ENCODE measurements around the gene UST.
A peak's percentile ranks its signal among the peaks of the same experiment; 100 is the strongest.

UST gene

DNA sequence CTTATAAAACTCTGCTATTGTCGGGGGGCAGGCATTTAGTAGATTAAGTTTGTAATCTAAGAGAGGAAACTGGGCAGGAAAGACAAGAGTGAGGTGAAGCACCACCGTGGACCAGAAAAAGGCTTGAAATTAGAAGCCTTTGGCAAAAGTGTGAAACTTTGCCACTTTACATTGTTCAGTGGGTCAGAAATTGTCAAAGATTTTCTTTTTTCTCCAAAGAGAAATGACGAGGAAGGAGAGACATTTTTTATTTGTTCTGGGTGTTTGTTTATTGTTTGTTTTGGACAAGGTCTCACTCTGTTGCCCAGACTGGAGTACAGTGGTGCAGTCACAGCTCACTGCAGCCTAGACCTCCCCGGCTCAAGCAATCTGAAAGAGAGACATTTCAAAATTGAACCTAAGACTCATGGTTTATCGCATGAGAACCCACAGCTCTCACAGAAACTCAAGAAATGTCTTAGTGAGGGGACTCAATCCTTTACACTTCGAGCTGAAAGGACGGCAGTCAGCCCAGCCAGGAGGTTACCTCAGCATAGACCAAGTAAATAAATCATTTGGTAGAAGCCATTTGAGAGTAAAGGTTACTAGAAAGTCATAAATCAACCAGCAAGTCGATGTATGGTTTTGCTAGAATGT lies 307.8 kb downstream of the UST start:
- Histone ChIP-seq H3K4me1 (ENCODE audit: control insufficient read depth, insufficient read depth, low read length) (no peaks in the 10 kb centered on the region), H3K4me3 (ENCODE audit: low read length) (no peak overlapping the region), H3K9ac (ENCODE audit: low read length) (no peak overlapping the region), H3K9me3 (ENCODE audit: control insufficient read depth, low read length) (no peaks in the 10 kb centered on the region), H3K36me3 (ENCODE audit: control insufficient read depth, insufficient read depth, low read length, severe bottlenecking) (no peaks in the 10 kb centered on the region), H3K27me3 (replicated peaks; ENCODE audit: control insufficient read depth, insufficient read depth, low read length) (no peaks in the 10 kb centered on the region)
- DNase-seq (ENCODE audit: low read depth): no peak

- no peak for DNase-seq (ENCODE audit: low read depth)
- Histone ChIP-seq H3K27me3 (replicated peaks; ENCODE audit: control insufficient read depth, insufficient read depth, low read length) (no peaks in the 10 kb centered on the region), H3K36me3 (ENCODE audit: control insufficient read depth, insufficient read depth, low read length, severe bottlenecking) (no peaks in the 10 kb centered on the region), H3K4me1 (ENCODE audit: control insufficient read depth, insufficient read depth, low read length) (no peaks in the 10 kb centered on the region), H3K9ac (ENCODE audit: low read length) (no peak overlapping the region), H3K9me3 (ENCODE audit: control insufficient read depth, low read length) (no peaks in the 10 kb centered on the region), H3K4me3 (ENCODE audit: low read length) (no peak overlapping the region)
Observed at GRCh38 chr6:149055195-149055899, 308.5 kb downstream of the UST start.

DNA sequence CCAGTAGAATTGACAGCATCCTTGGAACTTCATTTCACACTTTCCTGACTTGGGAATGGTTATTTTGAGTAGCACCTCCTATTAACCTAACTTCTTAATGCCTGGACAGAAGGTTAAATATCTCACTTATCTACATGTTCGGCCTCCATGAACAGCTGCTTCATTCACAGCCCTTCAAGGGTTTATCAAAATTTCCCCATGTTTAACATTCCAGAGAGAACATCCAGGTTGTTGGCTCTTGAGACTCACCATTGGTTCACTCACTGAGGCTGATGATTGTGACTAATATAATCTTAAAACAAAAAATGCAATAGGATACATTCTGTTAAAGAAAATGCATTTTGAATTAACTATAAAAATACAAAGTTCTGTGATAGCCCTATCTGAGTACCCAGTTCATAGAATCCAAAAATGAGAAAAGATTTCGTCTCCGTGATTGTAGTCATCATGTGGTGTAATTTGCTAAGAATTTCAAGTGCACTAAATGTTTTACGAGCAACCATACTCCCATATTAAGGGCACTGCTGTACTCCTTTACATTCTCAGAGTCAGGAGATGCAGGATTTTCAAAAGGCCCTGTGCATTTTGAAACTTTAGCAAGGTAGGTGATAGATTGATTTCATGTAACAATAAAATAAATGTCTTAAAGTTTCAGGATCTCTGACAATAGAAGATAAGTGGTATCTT lies 310.1 kb downstream of the UST start:
- no peak for DNase-seq (ENCODE audit: low read depth)

DNA sequence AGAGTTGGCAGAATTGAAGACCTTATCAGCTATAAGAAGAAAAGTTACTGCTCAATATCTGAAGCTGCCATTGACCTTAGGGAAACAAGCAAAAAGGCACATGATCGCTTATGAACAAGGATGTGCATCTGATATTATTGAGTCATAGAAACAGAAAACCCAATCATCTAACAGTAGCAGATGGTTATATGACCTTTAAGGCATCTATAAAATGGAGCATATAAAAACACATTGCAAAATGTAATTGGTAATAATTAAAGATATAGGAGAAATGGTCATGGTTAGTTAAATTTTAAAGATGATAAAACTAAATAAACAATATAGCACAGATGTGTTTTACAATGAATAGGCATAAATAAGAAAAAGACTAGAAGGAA lies 310.6 kb downstream of the UST start:
- DNase-seq (ENCODE audit: low read depth): no peak
- no peak overlapping the region for H3K9ac ChIP-seq (ENCODE audit: low read length)
- H3K36me3 ChIP-seq (ENCODE audit: control insufficient read depth, insufficient read depth, low read length, severe bottlenecking): no peaks in the 10 kb centered on the region

More for the DNA sequence above, 310.1 kb downstream of the UST start:
- no peaks in the 10 kb centered on the region for H3K36me3 ChIP-seq (ENCODE audit: control insufficient read depth, insufficient read depth, low read length, severe bottlenecking)
- no peaks in the 10 kb centered on the region for H3K9me3 ChIP-seq (ENCODE audit: control insufficient read depth, low read length)
- no peaks in the 10 kb centered on the region for H3K27me3 ChIP-seq (replicated peaks; ENCODE audit: control insufficient read depth, insufficient read depth, low read length)
- H3K9ac ChIP-seq (ENCODE audit: low read length): no peak overlapping the region
- H3K4me3 ChIP-seq (ENCODE audit: low read length): no peak overlapping the region
- peaks cover 6% of the 10 kb centered on the region for H3K4me1 ChIP-seq (ENCODE audit: control insufficient read depth, insufficient read depth, low read length)

GRCh38 chr6:149059557-149059956 lies 312.7 kb downstream of the UST start:
- no peak for DNase-seq (ENCODE audit: low read depth)
- no peaks in the 10 kb centered on the region for H3K36me3 ChIP-seq (ENCODE audit: control insufficient read depth, insufficient read depth, low read length, severe bottlenecking)

More for the DNA sequence above, 310.6 kb downstream of the UST start:
- Histone ChIP-seq H3K4me3 (ENCODE audit: low read length) (no peak overlapping the region), H3K4me1 (ENCODE audit: control insufficient read depth, insufficient read depth, low read length) (peaks cover 6% of the 10 kb centered on the region), H3K9me3 (ENCODE audit: control insufficient read depth, low read length) (no peaks in the 10 kb centered on the region), H3K27me3 (replicated peaks; ENCODE audit: control insufficient read depth, insufficient read depth, low read length) (no peaks in the 10 kb centered on the region)

DNA sequence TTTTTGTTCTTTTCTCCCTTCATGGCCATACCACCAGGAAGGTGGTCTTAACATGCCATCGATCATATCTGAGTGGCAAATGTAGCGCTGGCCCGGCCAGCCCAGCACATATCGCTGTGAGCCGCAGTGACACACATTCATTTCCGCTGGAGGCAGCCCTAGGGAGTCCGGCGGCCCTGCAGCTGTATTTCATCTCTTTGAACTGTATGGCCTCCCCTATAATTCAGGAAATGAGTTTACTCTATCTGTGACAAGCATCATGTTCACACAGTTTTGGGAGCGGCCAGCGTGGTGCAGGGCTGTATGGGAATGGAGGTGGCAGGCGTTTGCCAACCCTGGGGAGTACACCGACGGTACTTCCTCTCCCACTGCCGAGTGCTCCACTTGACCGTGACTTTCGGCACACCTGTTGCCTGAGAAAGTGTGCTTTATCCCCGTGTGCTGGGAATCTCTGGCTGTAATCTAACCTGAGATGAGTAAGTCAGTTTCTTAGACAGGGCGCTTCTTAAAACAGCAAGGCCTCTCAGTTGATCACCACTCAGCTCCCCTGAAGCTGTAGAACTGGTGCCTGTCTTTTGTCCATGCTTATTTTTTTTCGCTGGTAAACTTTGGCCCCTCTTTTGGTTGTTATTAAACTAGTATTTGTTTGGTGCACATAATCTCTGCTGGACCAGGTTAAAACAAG lies 313.6 kb downstream of the UST start:
- no peak for DNase-seq (ENCODE audit: low read depth)
- H3K4me1 ChIP-seq (ENCODE audit: control insufficient read depth, insufficient read depth, low read length): peaks cover 12% of the 10 kb centered on the region
- no peaks in the 10 kb centered on the region for H3K9me3 ChIP-seq (ENCODE audit: control insufficient read depth, low read length)
- no peaks in the 10 kb centered on the region for H3K36me3 ChIP-seq (ENCODE audit: control insufficient read depth, insufficient read depth, low read length, severe bottlenecking)
- H3K9ac ChIP-seq (ENCODE audit: low read length): no peak overlapping the region
- H3K4me3 ChIP-seq (ENCODE audit: low read length): no peak overlapping the region
- H3K27me3 ChIP-seq (replicated peaks; ENCODE audit: control insufficient read depth, insufficient read depth, low read length): no peaks in the 10 kb centered on the region

More at GRCh38 chr6:149059557-149059956, 312.7 kb downstream of the UST start:
- Histone ChIP-seq H3K4me1 (ENCODE audit: control insufficient read depth, insufficient read depth, low read length) (peaks cover 7% of the 10 kb centered on the region), H3K9me3 (ENCODE audit: control insufficient read depth, low read length) (no peaks in the 10 kb centered on the region), H3K4me3 (ENCODE audit: low read length) (no peak overlapping the region), H3K9ac (ENCODE audit: low read length) (no peak overlapping the region), H3K27me3 (replicated peaks; ENCODE audit: control insufficient read depth, insufficient read depth, low read length) (no peaks in the 10 kb centered on the region)

- H3K4me1 ChIP-seq (ENCODE audit: control insufficient read depth, insufficient read depth, low read length): peaks cover 12% of the 10 kb centered on the region
- H3K27me3 ChIP-seq (replicated peaks; ENCODE audit: control insufficient read depth, insufficient read depth, low read length): no peaks in the 10 kb centered on the region
- peak; percentile 55 for DNase-seq (ENCODE audit: low read depth)
- no peaks in the 10 kb centered on the region for H3K9me3 ChIP-seq (ENCODE audit: control insufficient read depth, low read length)
- no peaks in the 10 kb centered on the region for H3K36me3 ChIP-seq (ENCODE audit: control insufficient read depth, insufficient read depth, low read length, severe bottlenecking)
- no peak overlapping the region for H3K9ac ChIP-seq (ENCODE audit: low read length)
- H3K4me3 ChIP-seq (ENCODE audit: low read length): no peak overlapping the region
Observed at GRCh38 chr6:149060985-149061760, 314.3 kb downstream of the UST start.

GRCh38 chr6:149061930-149062329 lies 315.1 kb downstream of the UST start:
- Histone ChIP-seq H3K36me3 (ENCODE audit: control insufficient read depth, insufficient read depth, low read length, severe bottlenecking) (no peaks in the 10 kb centered on the region), H3K4me1 (ENCODE audit: control insufficient read depth, insufficient read depth, low read length) (peaks cover 12% of the 10 kb centered on the region), H3K4me3 (ENCODE audit: low read length) (no peak overlapping the region), H3K9ac (ENCODE audit: low read length) (no peak overlapping the region), H3K27me3 (replicated peaks; ENCODE audit: control insufficient read depth, insufficient read depth, low read length) (no peaks in the 10 kb centered on the region), H3K9me3 (ENCODE audit: control insufficient read depth, low read length) (no peaks in the 10 kb centered on the region)
- no peak for DNase-seq (ENCODE audit: low read depth)

GRCh38 chr6:149062653-149063348 lies 316.0 kb downstream of the UST start:
- DNase-seq (ENCODE audit: low read depth): no peak
- Histone ChIP-seq H3K36me3 (ENCODE audit: control insufficient read depth, insufficient read depth, low read length, severe bottlenecking) (no peaks in the 10 kb centered on the region), H3K9me3 (ENCODE audit: control insufficient read depth, low read length) (no peaks in the 10 kb centered on the region), H3K27me3 (replicated peaks; ENCODE audit: control insufficient read depth, insufficient read depth, low read length) (no peaks in the 10 kb centered on the region), H3K4me3 (ENCODE audit: low read length) (no peak overlapping the region), H3K4me1 (ENCODE audit: control insufficient read depth, insufficient read depth, low read length) (peaks cover 12% of the 10 kb centered on the region), H3K9ac (ENCODE audit: low read length) (no peak overlapping the region)

- H3K27me3 ChIP-seq (replicated peaks; ENCODE audit: control insufficient read depth, insufficient read depth, low read length): no peaks in the 10 kb centered on the region
- H3K36me3 ChIP-seq (ENCODE audit: control insufficient read depth, insufficient read depth, low read length, severe bottlenecking): no peaks in the 10 kb centered on the region
- no peak for DNase-seq (ENCODE audit: low read depth)
- H3K9me3 ChIP-seq (ENCODE audit: control insufficient read depth, low read length): no peaks in the 10 kb centered on the region
- H3K9ac ChIP-seq (ENCODE audit: low read length): no peak overlapping the region
- peaks cover 12% of the 10 kb centered on the region for H3K4me1 ChIP-seq (ENCODE audit: control insufficient read depth, insufficient read depth, low read length)
- no peak overlapping the region for H3K4me3 ChIP-seq (ENCODE audit: low read length)
Observed at GRCh38 chr6:149063468-149063867, 316.6 kb downstream of the UST start.
